ENCODE data around the gene KIF25. TPM values are rescaled to one million over a fixed set of nuclear protein-coding genes. Genes with fewer than 3 reads are reported as not detected.

KIF25 gene
- polyA plus RNA-seq, 2 of the 4 experiments (the other 2 are of a cell fraction): 0.06 to 0.13 TPM

DNA sequence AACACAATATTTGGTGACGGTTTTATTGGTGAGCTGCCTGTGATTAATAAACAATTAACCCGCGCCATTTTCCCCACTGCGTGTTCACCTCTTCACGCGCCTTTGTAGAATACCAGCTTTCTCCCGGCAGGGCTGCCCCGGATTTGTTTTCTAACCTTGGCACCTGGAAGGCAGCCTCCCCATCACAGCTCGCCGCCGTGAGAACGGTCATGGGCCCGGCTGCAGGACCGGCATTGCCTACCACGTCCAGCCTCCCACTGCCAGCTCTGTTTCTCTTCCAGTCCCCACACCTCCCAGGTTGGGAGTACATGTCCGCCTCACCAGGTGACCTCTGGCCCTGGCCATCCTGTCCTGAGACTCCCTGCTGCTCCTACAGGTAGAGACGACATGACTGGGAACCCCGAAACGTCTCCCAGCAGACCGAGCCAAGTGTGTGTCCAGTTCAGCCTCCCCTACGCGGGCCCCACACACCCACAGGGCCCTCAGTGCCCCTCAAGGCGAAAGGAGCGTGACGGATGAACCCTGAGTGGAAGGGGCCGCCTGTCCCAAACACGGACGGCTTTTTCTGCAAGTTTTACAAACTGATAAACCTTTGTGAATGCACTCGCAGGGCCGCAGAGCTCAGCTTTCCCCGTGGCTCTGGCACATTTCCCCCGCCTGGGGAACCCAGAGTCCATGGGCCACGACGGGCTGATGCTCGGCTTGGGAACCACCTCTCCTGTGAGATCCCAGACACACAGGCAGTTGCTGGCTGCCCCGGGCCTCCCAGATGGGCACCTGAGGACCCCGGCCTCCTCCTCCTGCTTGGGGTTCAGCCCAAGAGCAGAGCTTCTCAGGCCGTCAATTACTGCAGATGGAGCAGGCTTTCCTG is 55.9 kb downstream of the KIF25 start:
- H3K4me2 ChIP-seq: no peak overlapping the region
- TF ChIP-seq HOXA7 (CRISPR knock-in tag; IDR thresholded peaks at IDR 0.05) (no peak), JUNB (IDR thresholded peaks at IDR 0.05) (no peak), NFE2L2 (conservative IDR thresholded peaks at IDR 0.05; ENCODE audit: low read length) (no peak), KDM5A (IDR thresholded peaks at IDR 0.05) (no peak), EHMT2 (IDR thresholded peaks at IDR 0.05; ENCODE audit: low read depth) (no peak), FOSL2 (IDR thresholded peaks at IDR 0.05) (no peak), FOSL2 (CRISPR knock-in tag; IDR thresholded peaks at IDR 0.05) (no peak), RFX5 (IDR thresholded peaks at IDR 0.05) (no peak), CBX2 (IDR thresholded peaks at IDR 0.05; ENCODE audit: borderline replicate concordance, low read depth) (no peak), EP300 (IDR thresholded peaks at IDR 0.05) (no peak), MYC (IDR thresholded peaks at IDR 0.05; ENCODE audit: borderline replicate concordance, low read length) (no peak), POLR2AphosphoS2 (conservative IDR thresholded peaks at IDR 0.05; ENCODE audit: low read length) (no peak)
- TF ChIP-seq, protein P1, sequence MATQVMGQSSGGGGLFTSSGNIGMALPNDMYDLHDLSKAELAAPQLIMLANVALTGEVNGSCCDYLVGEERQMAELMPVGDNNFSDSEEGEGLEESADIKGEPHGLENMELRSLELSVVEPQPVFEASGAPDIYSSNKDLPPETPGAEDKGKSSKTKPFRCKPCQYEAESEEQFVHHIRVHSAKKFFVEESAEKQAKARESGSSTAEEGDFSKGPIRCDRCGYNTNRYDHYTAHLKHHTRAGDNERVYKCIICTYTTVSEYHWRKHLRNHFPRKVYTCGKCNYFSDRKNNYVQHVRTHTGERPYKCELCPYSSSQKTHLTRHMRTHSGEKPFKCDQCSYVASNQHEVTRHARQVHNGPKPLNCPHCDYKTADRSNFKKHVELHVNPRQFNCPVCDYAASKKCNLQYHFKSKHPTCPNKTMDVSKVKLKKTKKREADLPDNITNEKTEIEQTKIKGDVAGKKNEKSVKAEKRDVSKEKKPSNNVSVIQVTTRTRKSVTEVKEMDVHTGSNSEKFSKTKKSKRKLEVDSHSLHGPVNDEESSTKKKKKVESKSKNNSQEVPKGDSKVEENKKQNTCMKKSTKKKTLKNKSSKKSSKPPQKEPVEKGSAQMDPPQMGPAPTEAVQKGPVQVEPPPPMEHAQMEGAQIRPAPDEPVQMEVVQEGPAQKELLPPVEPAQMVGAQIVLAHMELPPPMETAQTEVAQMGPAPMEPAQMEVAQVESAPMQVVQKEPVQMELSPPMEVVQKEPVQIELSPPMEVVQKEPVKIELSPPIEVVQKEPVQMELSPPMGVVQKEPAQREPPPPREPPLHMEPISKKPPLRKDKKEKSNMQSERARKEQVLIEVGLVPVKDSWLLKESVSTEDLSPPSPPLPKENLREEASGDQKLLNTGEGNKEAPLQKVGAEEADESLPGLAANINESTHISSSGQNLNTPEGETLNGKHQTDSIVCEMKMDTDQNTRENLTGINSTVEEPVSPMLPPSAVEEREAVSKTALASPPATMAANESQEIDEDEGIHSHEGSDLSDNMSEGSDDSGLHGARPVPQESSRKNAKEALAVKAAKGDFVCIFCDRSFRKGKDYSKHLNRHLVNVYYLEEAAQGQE (IDR thresholded peaks at IDR 0.05): no peak
- H3K9me3 ChIP-seq: no peaks in the 10 kb centered on the region
- DNase-seq (ENCODE audit: low read depth in 1 of 2, low spot score in 1 of 2) (no peak), FAIRE-seq (no peak), ATAC-seq (no peak)
- CTCF ChIA-PET: no interaction called here
- WGBS (ENCODE audit: missing lambda C conversion rate): 87% methylated on average over 33 of the region's 38 CpGs
- H3K4me3 ChIP-seq: no peak overlapping the region
- no peak overlapping the region for H3K27ac ChIP-seq
- POLR2A ChIA-PET: no interaction called here
- H3K4me1 ChIP-seq: no peaks in the 10 kb centered on the region

DNA sequence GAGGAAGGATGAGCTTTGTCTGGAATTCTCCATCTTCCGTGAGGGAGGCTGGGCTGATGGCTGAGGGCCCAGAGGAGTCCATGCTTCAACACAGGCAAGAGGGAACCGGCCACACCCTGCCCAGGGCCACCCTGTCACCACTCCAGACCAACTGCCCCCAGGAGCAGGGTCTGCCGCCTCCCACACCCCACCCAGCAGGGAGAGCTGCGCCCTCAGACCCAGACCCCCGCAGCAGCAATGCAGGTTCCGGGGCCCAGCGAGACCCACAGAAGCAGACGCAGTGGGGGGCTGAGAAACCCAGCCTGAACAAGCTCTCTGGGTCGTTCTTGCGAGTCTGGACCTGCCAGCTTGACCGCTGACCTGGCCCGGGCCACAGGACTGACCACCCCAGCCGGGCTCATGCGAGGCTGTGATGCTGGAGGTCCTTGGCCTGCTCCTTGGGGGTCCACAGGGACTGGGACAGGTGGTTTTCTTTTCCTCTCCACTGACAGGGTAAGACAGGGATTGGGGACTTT is 56.5 kb downstream of the KIF25 start:
- Histone ChIP-seq H3K4me2 (no peak overlapping the region), H3K4me1 (no peaks in the 10 kb centered on the region), H3K9me3 (no peaks in the 10 kb centered on the region), H3K27ac (no peak overlapping the region), H3K4me3 (no peak overlapping the region)
- WGBS (ENCODE audit: missing lambda C conversion rate): 77% methylated on average over 3 of the region's 14 CpGs
- CTCF ChIA-PET: interaction anchor here (1.0 kb wide), 1 partner anchor 302 kb away, joined by 3 read pairs; no protein-coding TSS in a partner anchor
- TF ChIP-seq JUN (IDR thresholded peaks at IDR 0.05) (no peak), CHD2 (IDR thresholded peaks at IDR 0.05; ENCODE audit: low read length, partially characterized antibody) (no peak), HOXA7 (CRISPR knock-in tag; IDR thresholded peaks at IDR 0.05) (no peak)
- ATAC-seq: no peak
- DNase-seq (ENCODE audit: low read depth in 1 of 2, low spot score in 1 of 2): no peak
- no peak for FAIRE-seq
- POLR2A ChIA-PET: no interaction called here

DNA sequence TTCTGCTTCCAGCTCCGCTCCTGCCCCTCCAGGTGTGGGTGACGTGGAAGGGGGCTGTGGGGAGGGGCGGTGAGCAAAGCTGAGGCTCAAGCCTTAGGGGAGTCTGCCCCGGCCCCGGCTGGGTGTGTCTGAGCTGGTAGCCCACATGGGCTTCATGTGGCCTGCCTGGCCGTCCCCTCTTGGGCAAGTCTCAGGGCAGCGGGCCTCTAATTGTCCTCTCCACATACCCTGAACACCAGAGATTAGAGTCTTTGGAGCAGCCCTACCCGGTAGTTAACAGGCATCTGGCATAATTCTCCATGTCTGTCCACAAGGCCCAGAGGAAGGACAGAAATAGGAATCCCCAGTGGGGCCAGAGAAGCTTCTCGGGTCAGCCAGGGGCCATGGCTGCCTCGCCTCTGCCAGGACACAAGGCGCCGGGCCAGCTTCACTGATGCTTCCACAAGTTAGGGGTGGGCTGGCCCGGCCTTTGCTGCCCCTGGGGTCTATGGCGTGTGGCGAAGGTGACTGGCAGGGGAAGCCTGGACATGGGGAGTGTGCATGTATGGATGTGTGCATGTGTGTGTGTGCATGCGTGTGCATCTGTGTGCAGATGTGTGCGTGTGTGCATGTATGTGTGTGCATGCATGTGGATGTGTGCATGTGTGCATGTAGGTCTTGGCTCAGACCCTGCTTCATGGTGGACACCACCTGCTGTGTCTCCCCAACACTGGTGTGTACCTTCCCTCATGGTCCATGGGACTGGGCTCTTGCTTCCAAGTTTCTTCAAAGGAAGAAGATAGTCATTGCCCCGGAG is 57.5 kb downstream of the KIF25 start:
- FAIRE-seq: no peak
- ChIA-PET CTCF (interaction anchor here (1.0 to 1.3 kb wide), 2 partner anchors 9 to 301 kb away, joined by 3 read pairs; no protein-coding TSS in a partner anchor), POLR2A (no interaction called here)
- Histone ChIP-seq H3K27ac (no peak overlapping the region), H3K4me3 (no peak overlapping the region), H3K4me2 (no peak overlapping the region), H3K4me1 (no peaks in the 10 kb centered on the region), H3K9me3 (no peaks in the 10 kb centered on the region)
- no peak for DNase-seq (ENCODE audit: low read depth in 1 of 2, low spot score in 1 of 2)
- 83% methylated on average over 10 of the region's 18 CpGs for WGBS (ENCODE audit: missing lambda C conversion rate)
- TF ChIP-seq, protein P2, sequence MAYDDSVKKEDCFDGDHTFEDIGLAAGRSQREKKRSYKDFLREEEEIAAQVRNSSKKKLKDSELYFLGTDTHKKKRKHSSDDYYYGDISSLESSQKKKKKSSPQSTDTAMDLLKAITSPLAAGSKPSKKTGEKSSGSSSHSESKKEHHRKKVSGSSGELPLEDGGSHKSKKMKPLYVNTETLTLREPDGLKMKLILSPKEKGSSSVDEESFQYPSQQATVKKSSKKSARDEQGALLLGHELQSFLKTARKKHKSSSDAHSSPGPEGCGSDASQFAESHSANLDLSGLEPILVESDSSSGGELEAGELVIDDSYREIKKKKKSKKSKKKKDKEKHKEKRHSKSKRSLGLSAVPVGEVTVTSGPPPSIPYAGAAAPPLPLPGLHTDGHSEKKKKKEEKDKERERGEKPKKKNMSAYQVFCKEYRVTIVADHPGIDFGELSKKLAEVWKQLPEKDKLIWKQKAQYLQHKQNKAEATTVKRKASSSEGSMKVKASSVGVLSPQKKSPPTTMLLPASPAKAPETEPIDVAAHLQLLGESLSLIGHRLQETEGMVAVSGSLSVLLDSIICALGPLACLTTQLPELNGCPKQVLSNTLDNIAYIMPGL (CRISPR knock-in tag; IDR thresholded peaks at IDR 0.05; ENCODE audit: borderline replicate concordance): no peak
- TF ChIP-seq NPAS2 (CRISPR knock-in tag; IDR thresholded peaks at IDR 0.05; ENCODE audit: borderline replicate concordance): no peak
- TF ChIP-seq, protein P3, sequence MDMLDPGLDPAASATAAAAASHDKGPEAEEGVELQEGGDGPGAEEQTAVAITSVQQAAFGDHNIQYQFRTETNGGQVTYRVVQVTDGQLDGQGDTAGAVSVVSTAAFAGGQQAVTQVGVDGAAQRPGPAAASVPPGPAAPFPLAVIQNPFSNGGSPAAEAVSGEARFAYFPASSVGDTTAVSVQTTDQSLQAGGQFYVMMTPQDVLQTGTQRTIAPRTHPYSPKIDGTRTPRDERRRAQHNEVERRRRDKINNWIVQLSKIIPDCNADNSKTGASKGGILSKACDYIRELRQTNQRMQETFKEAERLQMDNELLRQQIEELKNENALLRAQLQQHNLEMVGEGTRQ (IDR thresholded peaks at IDR 0.05): no peak
- TF ChIP-seq HEYL (CRISPR knock-in tag; IDR thresholded peaks at IDR 0.05): no peak
- TF ChIP-seq CEBPB (IDR thresholded peaks at IDR 0.05): no peak
- no peak for TF ChIP-seq FOSL2 (IDR thresholded peaks at IDR 0.05)
- TF ChIP-seq FOSL2 (CRISPR knock-in tag; IDR thresholded peaks at IDR 0.05): no peak
- no peak for TF ChIP-seq JUNB (IDR thresholded peaks at IDR 0.05)
- ATAC-seq: no peak

All from A549 (cell line).